Measurements from ENCODE around the gene C5orf58.
A peak's percentile ranks its signal among the peaks of the same experiment; 100 is the strongest.

Gene C5orf58

GRCh38 chr5:170261528-170262043 is 28.8 kb downstream of the C5orf58 start:
- Mint-ChIP-seq H3K9me3 (no peaks in the 10 kb centered on the region), H3K36me3 (ENCODE audit: low read depth) (peaks cover 98% of the 10 kb centered on the region), H3K4me3 (no peak overlapping the region), H3K4me1 (ENCODE audit: low read depth) (peaks cover 58% of the 10 kb centered on the region), H3K27ac (peak overlapping the region; percentile 87), H3K27me3 (no peaks in the 10 kb centered on the region)

- H3K4me3 Mint-ChIP-seq: peak overlapping the region; percentile 7
- H3K27ac Mint-ChIP-seq: peak overlapping the region; percentile 87
- H3K4me1 Mint-ChIP-seq (ENCODE audit: low read depth): peaks cover 61% of the 10 kb centered on the region
- H3K9me3 Mint-ChIP-seq: no peaks in the 10 kb centered on the region
- H3K27me3 Mint-ChIP-seq: no peaks in the 10 kb centered on the region
- peaks cover 98% of the 10 kb centered on the region for H3K36me3 Mint-ChIP-seq (ENCODE audit: low read depth)
Measured at GRCh38 chr5:170262061-170263045, 29.6 kb downstream of the C5orf58 start.

GRCh38 chr5:170263906-170264305 is 31.1 kb downstream of the C5orf58 start:
- Mint-ChIP-seq H3K4me1 (ENCODE audit: low read depth) (peaks cover 76% of the 10 kb centered on the region), H3K9me3 (no peaks in the 10 kb centered on the region), H3K27ac (peak overlapping the region; percentile 70), H3K4me3 (peak overlapping the region; percentile 12), H3K27me3 (no peaks in the 10 kb centered on the region), H3K36me3 (ENCODE audit: low read depth) (peaks cover 95% of the 10 kb centered on the region)

- Mint-ChIP-seq H3K27me3 (no peaks in the 10 kb centered on the region), H3K9me3 (no peaks in the 10 kb centered on the region), H3K4me1 (ENCODE audit: low read depth) (peaks cover 89% of the 10 kb centered on the region), H3K36me3 (ENCODE audit: low read depth) (peaks cover 95% of the 10 kb centered on the region), H3K27ac (peak overlapping the region; percentile 43), H3K4me3 (no peak overlapping the region)
Measured at GRCh38 chr5:170265522-170265921, 32.7 kb downstream of the C5orf58 start.

GRCh38 chr5:170266570-170267381 is 34.0 kb downstream of the C5orf58 start:
- no peaks in the 10 kb centered on the region for H3K9me3 Mint-ChIP-seq
- H3K27ac Mint-ChIP-seq: peak overlapping the region; percentile 88
- peaks cover 97% of the 10 kb centered on the region for H3K4me1 Mint-ChIP-seq (ENCODE audit: low read depth)
- H3K36me3 Mint-ChIP-seq (ENCODE audit: low read depth): peaks cover 95% of the 10 kb centered on the region
- no peaks in the 10 kb centered on the region for H3K27me3 Mint-ChIP-seq
- peak overlapping the region; percentile 65 for H3K4me3 Mint-ChIP-seq

GRCh38 chr5:170267431-170268152 is 34.8 kb downstream of the C5orf58 start:
- Mint-ChIP-seq H3K4me1 (ENCODE audit: low read depth) (peaks cover 97% of the 10 kb centered on the region), H3K27ac (peak overlapping the region; percentile 88), H3K36me3 (ENCODE audit: low read depth) (peaks cover 93% of the 10 kb centered on the region)

GRCh38 chr5:170268153-170268689 is 35.4 kb downstream of the C5orf58 start:
- Mint-ChIP-seq H3K27me3 (no peaks in the 10 kb centered on the region), H3K4me3 (peak overlapping the region; percentile 65), H3K36me3 (ENCODE audit: low read depth) (peaks cover 94% of the 10 kb centered on the region), H3K4me1 (ENCODE audit: low read depth) (peaks cover 96% of the 10 kb centered on the region), H3K27ac (peak overlapping the region; percentile 88), H3K9me3 (no peaks in the 10 kb centered on the region)

More at GRCh38 chr5:170267431-170268152, 34.8 kb downstream of the C5orf58 start:
- Mint-ChIP-seq H3K4me3 (peak overlapping the region; percentile 65), H3K27me3 (no peaks in the 10 kb centered on the region), H3K9me3 (no peaks in the 10 kb centered on the region)

GRCh38 chr5:170268884-170269283 is 36.1 kb downstream of the C5orf58 start:
- Mint-ChIP-seq H3K4me1 (ENCODE audit: low read depth) (peaks cover 96% of the 10 kb centered on the region), H3K36me3 (ENCODE audit: low read depth) (peaks cover 92% of the 10 kb centered on the region), H3K27ac (peak overlapping the region; percentile 88), H3K4me3 (peak overlapping the region; percentile 9), H3K27me3 (no peaks in the 10 kb centered on the region), H3K9me3 (no peaks in the 10 kb centered on the region)

- Mint-ChIP-seq H3K27me3 (no peaks in the 10 kb centered on the region), H3K9me3 (no peaks in the 10 kb centered on the region), H3K4me1 (ENCODE audit: low read depth) (peaks cover 96% of the 10 kb centered on the region), H3K27ac (peak overlapping the region; percentile 88), H3K4me3 (peak overlapping the region; percentile 63), H3K36me3 (ENCODE audit: low read depth) (peaks cover 92% of the 10 kb centered on the region)
Measured at GRCh38 chr5:170269579-170269978, 36.8 kb downstream of the C5orf58 start.

- Mint-ChIP-seq H3K36me3 (ENCODE audit: low read depth) (peaks cover 92% of the 10 kb centered on the region), H3K9me3 (no peaks in the 10 kb centered on the region), H3K4me1 (ENCODE audit: low read depth) (peaks cover 99% of the 10 kb centered on the region), H3K27me3 (no peaks in the 10 kb centered on the region), H3K4me3 (peak overlapping the region; percentile 15), H3K27ac (peak overlapping the region; percentile 77)
Measured at GRCh38 chr5:170270293-170271069, 37.7 kb downstream of the C5orf58 start.

- Mint-ChIP-seq H3K27me3 (no peaks in the 10 kb centered on the region), H3K36me3 (ENCODE audit: low read depth) (peaks cover 81% of the 10 kb centered on the region), H3K4me1 (ENCODE audit: low read depth) (peaks cover 96% of the 10 kb centered on the region), H3K9me3 (no peaks in the 10 kb centered on the region), H3K4me3 (peak overlapping the region; percentile 49), H3K27ac (peak overlapping the region; percentile 94)
Measured at GRCh38 chr5:170273968-170274710, 41.4 kb downstream of the C5orf58 start.

- peak overlapping the region; percentile 94 for H3K27ac Mint-ChIP-seq
- peak overlapping the region; percentile 65 for H3K4me3 Mint-ChIP-seq
- no peaks in the 10 kb centered on the region for H3K27me3 Mint-ChIP-seq
- H3K36me3 Mint-ChIP-seq (ENCODE audit: low read depth): peaks cover 73% of the 10 kb centered on the region
- peaks cover 96% of the 10 kb centered on the region for H3K4me1 Mint-ChIP-seq (ENCODE audit: low read depth)
- no peaks in the 10 kb centered on the region for H3K9me3 Mint-ChIP-seq
Measured at GRCh38 chr5:170275376-170275994, 42.7 kb downstream of the C5orf58 start.

All from stimulated activated naive CD8-positive, alpha-beta T cell treated with anti-CD3 and anti-CD28 coated beads, Interleukin-15, Interleukin-2, amounts not matched to agents 100 ng/mL and 50 ng/mL, for 24 hours (primary cell).